ENCODE measurements around the gene LGALS7. TPM values are rescaled to one million over a fixed set of nuclear protein-coding genes. Genes with fewer than 3 reads are reported as not detected.
"Not testable (repeated sequence)": the region's sequence is repeated elsewhere in the genome, so short reads cannot be mapped to it uniquely, and the experiment has no call there.

The LGALS7 gene
- total and polyA plus RNA-seq, 7 donors, result not detected

DNA sequence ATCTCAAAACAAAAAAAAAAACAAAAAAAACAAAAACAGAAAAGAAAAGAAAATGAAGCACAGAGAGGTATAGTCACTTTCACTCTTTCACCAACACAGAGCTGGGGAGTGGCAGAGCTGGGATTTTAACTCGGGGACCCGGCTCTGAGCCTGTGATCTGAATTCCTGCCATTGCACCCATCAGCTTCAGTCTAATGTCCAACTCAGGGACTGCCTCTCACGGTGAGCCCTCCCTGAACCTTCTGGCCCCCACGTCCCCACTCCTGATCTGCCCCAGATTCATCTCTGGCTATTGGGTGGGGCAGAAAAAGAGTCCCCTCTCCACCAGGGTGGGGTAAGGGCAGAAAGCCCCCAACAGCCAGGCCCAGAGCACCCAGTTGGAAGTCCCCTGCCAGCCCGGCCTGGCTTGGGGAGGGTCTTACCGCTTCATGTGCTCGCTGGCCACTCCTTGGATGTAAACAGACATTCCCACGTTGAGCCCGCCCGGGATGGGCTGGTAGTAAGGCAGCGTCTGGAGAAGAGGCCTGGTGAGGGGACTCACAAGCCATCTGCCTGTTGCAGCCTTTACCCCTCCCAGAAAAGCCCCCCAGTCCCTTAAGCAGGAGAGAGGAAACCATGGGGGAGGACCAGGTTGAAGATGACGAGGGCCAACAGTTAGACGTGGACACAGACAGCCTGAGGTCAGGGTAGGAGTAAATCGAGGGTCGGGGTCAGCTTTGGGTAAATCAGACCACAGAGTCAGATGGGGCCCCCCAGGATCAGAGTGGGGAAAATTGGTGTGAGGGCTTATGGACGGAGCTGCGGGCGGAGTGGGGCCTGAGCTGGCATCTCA is 38.9 kb upstream of the LGALS7 start:
- intact Hi-C loops (cut with DNase I), result no loop called here
- H3K9me3 ChIP-seq, result no peaks in the 10 kb centered on the region
- no peaks in the 10 kb centered on the region for H3K27me3 ChIP-seq (ENCODE audit: insufficient read depth in 3 of 3, low read length in 2 of 3)
- no peaks in the 10 kb centered on the region for H3K4me1 ChIP-seq
- H3K27ac ChIP-seq, result no peak overlapping the region
- 75 to 84% (median 77%) methylated on average over 15 to 18 of the region's 18 CpGs for WGBS, 3 donors
- DNase-seq, result no peak
- TF ChIP-seq, protein P1, sequence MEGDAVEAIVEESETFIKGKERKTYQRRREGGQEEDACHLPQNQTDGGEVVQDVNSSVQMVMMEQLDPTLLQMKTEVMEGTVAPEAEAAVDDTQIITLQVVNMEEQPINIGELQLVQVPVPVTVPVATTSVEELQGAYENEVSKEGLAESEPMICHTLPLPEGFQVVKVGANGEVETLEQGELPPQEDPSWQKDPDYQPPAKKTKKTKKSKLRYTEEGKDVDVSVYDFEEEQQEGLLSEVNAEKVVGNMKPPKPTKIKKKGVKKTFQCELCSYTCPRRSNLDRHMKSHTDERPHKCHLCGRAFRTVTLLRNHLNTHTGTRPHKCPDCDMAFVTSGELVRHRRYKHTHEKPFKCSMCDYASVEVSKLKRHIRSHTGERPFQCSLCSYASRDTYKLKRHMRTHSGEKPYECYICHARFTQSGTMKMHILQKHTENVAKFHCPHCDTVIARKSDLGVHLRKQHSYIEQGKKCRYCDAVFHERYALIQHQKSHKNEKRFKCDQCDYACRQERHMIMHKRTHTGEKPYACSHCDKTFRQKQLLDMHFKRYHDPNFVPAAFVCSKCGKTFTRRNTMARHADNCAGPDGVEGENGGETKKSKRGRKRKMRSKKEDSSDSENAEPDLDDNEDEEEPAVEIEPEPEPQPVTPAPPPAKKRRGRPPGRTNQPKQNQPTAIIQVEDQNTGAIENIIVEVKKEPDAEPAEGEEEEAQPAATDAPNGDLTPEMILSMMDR (IDR thresholded peaks at IDR 0.05), result no peak
- ATAC-seq, result no peak
- no peak overlapping the region for H3K4me3 ChIP-seq
- peaks cover 0 to 29% of the 10 kb centered on the region in 2 donors for H3K36me3 ChIP-seq (ENCODE audit: insufficient read depth in 1 of 2, low read depth in 1 of 2)

DNA sequence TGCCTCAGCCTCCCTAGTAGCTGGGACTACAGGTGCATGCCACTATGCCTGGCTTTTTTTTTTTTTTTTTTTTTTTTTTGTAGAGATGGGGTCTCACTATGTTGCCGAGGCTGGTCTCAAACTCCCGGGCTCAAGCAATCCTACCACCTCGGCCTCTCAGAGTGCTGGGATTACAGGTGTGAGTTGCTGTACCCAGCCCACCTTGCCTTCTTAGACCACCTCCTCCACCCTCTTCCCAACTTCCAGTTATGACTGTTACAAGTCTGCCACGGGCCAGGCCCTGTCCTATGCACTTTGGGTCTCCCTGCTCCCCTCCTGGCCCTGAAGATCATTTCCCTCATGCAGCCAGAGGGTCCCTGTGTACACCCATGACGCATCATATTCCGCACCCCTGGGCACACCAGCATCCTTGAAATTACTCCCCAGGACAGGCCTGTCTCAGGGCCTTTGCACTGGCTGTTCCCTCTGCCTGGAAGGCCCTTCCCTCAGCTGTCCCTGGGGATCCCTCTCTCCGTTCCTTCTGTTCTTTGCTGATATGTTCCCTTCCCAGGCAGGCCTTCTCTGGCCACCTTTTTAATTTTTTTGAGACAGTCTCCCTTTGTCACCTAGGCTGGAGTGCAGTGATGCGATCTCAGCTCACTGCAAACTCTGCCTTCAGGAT is 36.4 kb upstream of the LGALS7 start:
- Histone ChIP-seq H3K4me3 (no peak overlapping the region), H3K4me1 (no peaks in the 10 kb centered on the region), H3K27me3 (ENCODE audit: insufficient read depth in 3 of 3, low read length in 2 of 3) (no peaks in the 10 kb centered on the region), H3K27ac (no peak overlapping the region), H3K36me3 (ENCODE audit: insufficient read depth in 1 of 2, low read depth in 1 of 2) (peaks cover 0 to 4% of the 10 kb centered on the region in 2 donors), H3K9me3 (no peaks in the 10 kb centered on the region)
- intact Hi-C loops (cut with DNase I), result no loop called here
- WGBS, 3 donors, result 94 to 98% (median 95%) methylated on average over 7 to 8 of the region's 8 CpGs
- ATAC-seq (no peak), DNase-seq (no peak)
- TF ChIP-seq, protein P1 (IDR thresholded peaks at IDR 0.05), result no peak

DNA sequence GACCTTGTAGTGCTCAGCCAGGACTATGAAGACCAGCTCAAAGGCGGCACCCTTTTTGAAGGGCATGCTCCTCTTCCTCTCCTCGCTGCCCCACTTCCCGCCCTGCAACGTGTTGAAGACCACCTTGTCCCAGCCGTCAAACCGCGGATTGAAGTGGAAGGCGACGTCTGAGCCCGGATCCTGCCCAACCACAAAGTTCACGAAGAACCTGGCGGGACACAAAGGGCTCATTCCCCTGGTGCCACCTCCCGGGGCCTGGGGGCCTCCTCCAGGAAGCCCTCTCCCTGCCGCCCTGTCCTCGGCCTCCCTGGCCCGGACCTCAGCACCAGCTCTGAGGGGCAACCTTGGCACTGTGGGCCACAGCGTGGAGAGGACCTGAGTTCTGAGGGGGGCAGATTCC is 35.4 kb upstream of the LGALS7 start:
- Histone ChIP-seq H3K27me3 (ENCODE audit: insufficient read depth in 3 of 3, low read length in 2 of 3) (no peaks in the 10 kb centered on the region), H3K9me3 (no peaks in the 10 kb centered on the region), H3K36me3 (ENCODE audit: insufficient read depth in 1 of 2, low read depth in 1 of 2) (no peaks in the 10 kb centered on the region), H3K27ac (no peak overlapping the region), H3K4me3 (no peak overlapping the region), H3K4me1 (no peaks in the 10 kb centered on the region)
- intact Hi-C loops (cut with DNase I), result no loop called here
- WGBS, 3 donors, result 93% methylated on average over 16 to 17 of the region's 17 CpGs
- DNase-seq (no peak), ATAC-seq (no peak)
- TF ChIP-seq, protein P1 (IDR thresholded peaks at IDR 0.05), result no peak

DNA sequence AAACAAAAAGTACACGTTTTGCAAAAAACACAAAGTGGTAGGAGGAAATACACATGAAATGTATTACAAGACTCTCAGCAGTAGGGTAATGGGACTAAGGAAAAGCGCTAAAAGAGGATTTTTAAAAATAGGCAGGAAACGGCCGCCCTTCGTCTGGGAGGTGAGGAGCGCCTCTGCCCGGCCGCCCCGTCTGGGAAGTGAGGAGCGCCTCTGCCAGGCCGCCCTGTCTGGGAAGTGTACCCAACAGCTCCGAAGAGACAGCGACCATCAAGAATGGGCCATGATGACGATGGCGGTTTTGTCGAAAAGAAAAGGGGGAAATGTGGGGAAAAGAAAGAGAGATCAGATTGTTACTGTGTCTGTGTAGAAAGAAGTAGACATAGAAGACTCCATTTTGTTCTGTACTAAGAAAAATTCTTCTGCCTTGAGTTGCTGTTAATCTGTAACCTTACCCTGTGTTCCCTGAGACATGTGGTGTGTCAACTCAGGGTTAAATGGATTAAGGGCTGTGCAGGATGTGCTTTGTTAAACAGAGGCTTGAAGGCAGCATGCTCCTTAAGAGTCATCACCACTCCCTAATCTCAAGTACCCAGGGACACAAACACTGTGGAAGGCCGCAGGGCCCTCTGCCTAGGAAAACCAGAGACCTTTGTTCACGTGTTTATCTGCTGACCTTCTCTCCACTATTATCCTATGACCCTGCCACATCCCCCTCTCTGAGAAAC is 34.2 kb upstream of the LGALS7 start:
- H3K36me3 ChIP-seq (ENCODE audit: insufficient read depth in 1 of 2, low read depth in 1 of 2); H3K27me3 ChIP-seq (ENCODE audit: insufficient read depth in 3 of 3, low read length in 2 of 3); H3K4me3 ChIP-seq; ATAC-seq; DNase-seq; H3K9me3 ChIP-seq; intact Hi-C loops (cut with DNase I); H3K4me1 ChIP-seq; H3K27ac ChIP-seq: not testable (repeated sequence)
- WGBS, 3 donors, result 75 to 86% (median 83%) methylated on average over 13 of the region's 18 CpGs

DNA sequence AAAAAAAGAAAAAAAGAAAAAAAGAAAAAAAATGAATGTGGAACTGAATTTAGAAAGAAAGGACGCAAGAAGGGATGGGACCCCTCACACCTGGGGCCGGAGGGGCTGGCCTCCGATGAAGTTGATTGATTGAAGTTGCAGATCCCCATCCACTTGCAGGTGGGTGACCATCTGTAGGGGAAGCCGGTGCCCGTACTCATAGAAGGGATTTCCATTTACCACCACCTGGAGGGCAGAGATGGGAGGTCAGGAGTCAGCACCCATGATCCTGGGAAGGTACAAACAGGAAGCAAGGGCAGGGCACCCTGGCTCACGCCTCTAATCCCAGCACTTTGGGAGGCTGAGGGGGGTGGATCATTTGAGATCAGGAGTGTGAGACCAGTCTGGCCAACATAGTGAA is 33.1 kb upstream of the LGALS7 start:
- 91 to 92% (median 91%) methylated on average over 6 of the region's 6 CpGs for WGBS, 3 donors
- Histone ChIP-seq H3K36me3 (ENCODE audit: insufficient read depth in 1 of 2, low read depth in 1 of 2) (peaks cover 0 to 3% of the 10 kb centered on the region in 2 donors), H3K4me3 (no peak overlapping the region), H3K4me1 (no peaks in the 10 kb centered on the region), H3K9me3 (no peaks in the 10 kb centered on the region), H3K27ac (no peak overlapping the region), H3K27me3 (ENCODE audit: insufficient read depth in 3 of 3, low read length in 2 of 3) (no peaks in the 10 kb centered on the region)
- DNase-seq (no peak), ATAC-seq (no peak)
- intact Hi-C loops (cut with DNase I), result no loop called here
- TF ChIP-seq, protein P1 (IDR thresholded peaks at IDR 0.05), result no peak

Measured in psoas muscle (tissue), 8 donors.